GM23338 (cell line): ENCODE data around the gene CYP51A1. TPM values are rescaled to one million over a fixed set of nuclear protein-coding genes. Genes with fewer than 3 reads are reported as not detected.

Source experiments
- ATAC-seq: fragments of 200-7000 bp; cut with Tn5 transposase; 3 replicates; pipeline ENCODE4 v1.9.1; 2020
- DNase-seq: peaks from one replicate; pipeline ENCODE4 v3.0.0-alpha.2; 2015; ENCODE audit warnings: low spot score
- H2AFZ ChIP-seq: fragments of 200-600 bp; sonication (generic); 2 replicates; pipeline ENCODE4 v1.8.0; 2016; ENCODE audit warnings: antibody characterized with exemption, mild to moderate bottlenecking, moderate library complexity
- H3F3A ChIP-seq: fragments of 200-600 bp; sonication (generic); replicated peaks from 2 replicates; pipeline ENCODE4 v1.8.0; 2017; ENCODE audit warnings: antibody characterized with exemption, mixed run types, low read depth
- H3K27ac ChIP-seq: fragments of 200-600 bp; sonication (generic); 2 replicates; pipeline ENCODE4 v1.6.1; 2016; ENCODE audit warnings: low read depth
- H3K27me3 ChIP-seq: fragments of 200-600 bp; sonication (generic); 2 replicates; pipeline ENCODE4 v1.8.0; 2016; ENCODE audit warnings: mild to moderate bottlenecking, mixed run types, moderate library complexity; ENCODE audit not compliant: insufficient read depth
- H3K36me3 ChIP-seq: fragments of 200-600 bp; sonication (generic); 2 replicates; pipeline ENCODE4 v1.8.0; 2016; ENCODE audit warnings: mild to moderate bottlenecking; ENCODE audit not compliant: insufficient read depth
- H3K4me1 ChIP-seq: fragments of 200-600 bp; sonication (generic); 2 replicates; pipeline ENCODE4 v1.8.0; 2016; ENCODE audit warnings: mild to moderate bottlenecking, moderate library complexity; ENCODE audit not compliant: insufficient read depth
- H3K4me2 ChIP-seq: fragments of 200-600 bp; sonication (generic); 2 replicates; pipeline ENCODE4 v1.7.1; 2017; ENCODE audit warnings: mixed run types
- H3K4me3 ChIP-seq: fragments of 200-600 bp; sonication (generic); 2 replicates; pipeline ENCODE4 v1.6.1; 2016; ENCODE audit warnings: mixed run types
- H3K79me2 ChIP-seq: fragments of 200-600 bp; sonication (generic); replicated peaks from 2 replicates; pipeline ENCODE4 v1.8.0; 2017; ENCODE audit warnings: mild to moderate bottlenecking; ENCODE audit not compliant: insufficient read depth
- H3K9me2 ChIP-seq: fragments of 200-600 bp; sonication (generic); 2 replicates; pipeline ENCODE4 v1.8.0; 2017; ENCODE audit not compliant: insufficient read depth
- H4K20me1 ChIP-seq: fragments of 200-600 bp; sonication (generic); replicated peaks from 2 replicates; pipeline ENCODE4 v1.8.0; 2017; ENCODE audit warnings: mild to moderate bottlenecking; ENCODE audit not compliant: insufficient read depth
- H3K27ac Mint-ChIP-seq: 2 replicates; pipeline ENCODE4 v1.8.0; 2020; ENCODE audit warnings: inconsistent platforms, mild to moderate bottlenecking, moderate library complexity, mixed read lengths
- H3K27me3 Mint-ChIP-seq: 3 replicates; pipeline ENCODE4 v1.8.0; 2022; ENCODE audit warnings: low read depth, mild to moderate bottlenecking, moderate library complexity, mixed read lengths, inconsistent platforms; ENCODE audit not compliant: insufficient read depth, poor library complexity
- H3K36me3 Mint-ChIP-seq: 3 replicates; pipeline ENCODE4 v1.8.0; 2021; ENCODE audit warnings: low read depth, mild to moderate bottlenecking, inconsistent platforms, moderate library complexity, mixed read lengths
- H3K4me1 Mint-ChIP-seq: 3 replicates; pipeline ENCODE4 v1.8.0; 2020; ENCODE audit warnings: mild to moderate bottlenecking, inconsistent platforms, mixed read lengths
- H3K4me3 Mint-ChIP-seq: 3 replicates; pipeline ENCODE4 v1.8.0; 2021; ENCODE audit warnings: moderate library complexity, mild to moderate bottlenecking, inconsistent platforms, mixed read lengths
- H3K9me3 Mint-ChIP-seq: 3 replicates; pipeline ENCODE4 v1.8.0; 2020; ENCODE audit warnings: moderate library complexity, mild to moderate bottlenecking, inconsistent platforms, mixed read lengths
- CREB1 ChIP-seq: fragments of 250-450 bp; sonication (Bioruptor Pico); IDR thresholded peaks from 2 replicates; pipeline ENCODE4 v1.5.0; 2020; ENCODE audit warnings: low read depth, mild to moderate bottlenecking, moderate library complexity
- EZH2 ChIP-seq: fragments of 200-600 bp; sonication (generic); IDR thresholded peaks from one replicate; pipeline ENCODE4 v1.8.0; 2017; ENCODE audit warnings: antibody characterized with exemption, mild to moderate bottlenecking, low read depth; ENCODE audit not compliant: unreplicated experiment
- JUNB ChIP-seq: IDR thresholded peaks from one replicate; pipeline ENCODE4 v1.6.1; 2016; ENCODE audit warnings: antibody characterized with exemption; ENCODE audit not compliant: unreplicated experiment
- NANOG ChIP-seq: IDR thresholded peaks from 2 replicates; pipeline ENCODE4 v1.6.1; 2016; ENCODE audit warnings: antibody characterized with exemption, borderline replicate concordance
- POLR2AphosphoS5 ChIP-seq: IDR thresholded peaks from 2 replicates; pipeline ENCODE4 v1.6.1; 2016; ENCODE audit warnings: antibody characterized with exemption, low read depth
- REST ChIP-seq: IDR thresholded peaks from one replicate; pipeline ENCODE4 v1.6.1; 2018; ENCODE audit warnings: antibody characterized with exemption; ENCODE audit not compliant: unreplicated experiment
- STAT1 ChIP-seq: IDR thresholded peaks from one replicate; pipeline ENCODE4 v1.6.1; 2016; ENCODE audit warnings: antibody characterized with exemption; ENCODE audit not compliant: unreplicated experiment
- ZNF114 ChIP-seq: fragments of 250-450 bp; sonication (Bioruptor Pico); IDR thresholded peaks from 2 replicates; pipeline ENCODE4 v1.5.0; 2020; ENCODE audit warnings: mild to moderate bottlenecking, moderate library complexity
- ZNF331 ChIP-seq: fragments of 250-450 bp; sonication (Bioruptor Pico); IDR thresholded peaks from 2 replicates; pipeline ENCODE4 v1.5.0; 2020; ENCODE audit warnings: low read depth, mild to moderate bottlenecking, moderate library complexity
- polyA plus RNA-seq: library from polyadenylated mRNA; unstranded; fragments of >200 nt; fragmentation: Nextera tagmentation; extraction: Ambion mirVana; gene quantifications from 2 replicates; pipeline ENCODE4 v1.2.1, GENCODE V29; 2016
- total RNA-seq: library from RNA; depleted of rRNA; stranded (reverse); fragments of >200 nt; shearing (Covaris generic); gene quantifications from 2 replicates; pipeline ENCODE4 v1.2.3, GENCODE V29; 2014
- TF ChIP-seq, protein P1 (sequence below), 2 experiments: fragments of 200-600 bp in 1 of 2; sonication (generic) in 1 of 2; conservative IDR thresholded peaks; 2 replicates each; pipeline versions ENCODE4 v1.5.1 to v1.6.1; 2016 to 2017; ENCODE audit warnings: antibody characterized with exemption in 2 of 2, low read depth in 2 of 2, mild to moderate bottlenecking in 2 of 2, moderate library complexity in 1 of 2
- TF ChIP-seq, protein P2 (sequence below): fragments of 250-450 bp; sonication (Bioruptor Pico); IDR thresholded peaks from 2 replicates; pipeline ENCODE4 v1.5.0; 2020; ENCODE audit warnings: mild to moderate bottlenecking, moderate library complexity

The CYP51A1 gene
- total and polyA plus RNA-seq, 2 experiments from 2014 or later: 65.6 to 163 TPM

DNA sequence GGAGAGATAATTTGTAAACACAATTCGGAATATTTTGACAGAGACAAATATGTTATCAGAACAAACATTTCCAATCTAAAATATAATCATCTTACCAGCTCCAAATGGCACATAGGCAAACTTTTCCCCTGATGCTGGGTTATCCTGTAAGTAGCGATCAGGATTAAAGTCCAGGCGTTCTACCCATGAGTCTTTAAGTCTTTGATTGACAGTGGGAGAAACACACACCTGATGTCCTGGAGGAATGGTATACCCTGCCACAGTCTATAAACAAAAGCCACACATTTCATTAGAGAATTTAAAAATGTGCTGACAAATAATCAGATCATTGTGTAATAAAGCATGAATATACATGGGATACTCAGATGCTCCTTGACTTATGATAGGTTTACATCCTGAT is 17.3 kb downstream of the CYP51A1 start:
- Mint-ChIP-seq H3K36me3 (peaks cover 47% of the 10 kb centered on the region), H3K9me3 (no peaks in the 10 kb centered on the region), H3K27ac (no peak overlapping the region), H3K4me3 (no peak overlapping the region), H3K27me3 (no peaks in the 10 kb centered on the region), H3K4me1 (no peaks in the 10 kb centered on the region)
- Histone ChIP-seq H3K4me3 (no peak overlapping the region), H3K4me1 (no peaks in the 10 kb centered on the region), H3F3A (no peaks in the 10 kb centered on the region), H3K36me3 (peaks cover 43% of the 10 kb centered on the region; the same call in 1 of the 2 replicates), H3K27me3 (no peaks in the 10 kb centered on the region), H2AFZ (no peak overlapping the region), H4K20me1 (peaks cover 24% of the 10 kb centered on the region), H3K79me2 (peaks cover 55% of the 10 kb centered on the region), H3K27ac (no peak overlapping the region), H3K4me2 (no peak overlapping the region), H3K9me2 (no peaks in the 10 kb centered on the region)
- ATAC-seq (no peak), DNase-seq (no peak)
- TF ChIP-seq CREB1 (CRISPR knock-in tag): no peak
- TF ChIP-seq NANOG: no peak
- TF ChIP-seq, protein P1, sequence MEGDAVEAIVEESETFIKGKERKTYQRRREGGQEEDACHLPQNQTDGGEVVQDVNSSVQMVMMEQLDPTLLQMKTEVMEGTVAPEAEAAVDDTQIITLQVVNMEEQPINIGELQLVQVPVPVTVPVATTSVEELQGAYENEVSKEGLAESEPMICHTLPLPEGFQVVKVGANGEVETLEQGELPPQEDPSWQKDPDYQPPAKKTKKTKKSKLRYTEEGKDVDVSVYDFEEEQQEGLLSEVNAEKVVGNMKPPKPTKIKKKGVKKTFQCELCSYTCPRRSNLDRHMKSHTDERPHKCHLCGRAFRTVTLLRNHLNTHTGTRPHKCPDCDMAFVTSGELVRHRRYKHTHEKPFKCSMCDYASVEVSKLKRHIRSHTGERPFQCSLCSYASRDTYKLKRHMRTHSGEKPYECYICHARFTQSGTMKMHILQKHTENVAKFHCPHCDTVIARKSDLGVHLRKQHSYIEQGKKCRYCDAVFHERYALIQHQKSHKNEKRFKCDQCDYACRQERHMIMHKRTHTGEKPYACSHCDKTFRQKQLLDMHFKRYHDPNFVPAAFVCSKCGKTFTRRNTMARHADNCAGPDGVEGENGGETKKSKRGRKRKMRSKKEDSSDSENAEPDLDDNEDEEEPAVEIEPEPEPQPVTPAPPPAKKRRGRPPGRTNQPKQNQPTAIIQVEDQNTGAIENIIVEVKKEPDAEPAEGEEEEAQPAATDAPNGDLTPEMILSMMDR (conservative IDR thresholded peaks at IDR 0.05; ENCODE audit: low read depth in 2 of 2): no peak
- TF ChIP-seq ZNF331: no peak
- no peak for TF ChIP-seq ZNF114 (CRISPR knock-in tag)
- no peak for TF ChIP-seq EZH2

DNA sequence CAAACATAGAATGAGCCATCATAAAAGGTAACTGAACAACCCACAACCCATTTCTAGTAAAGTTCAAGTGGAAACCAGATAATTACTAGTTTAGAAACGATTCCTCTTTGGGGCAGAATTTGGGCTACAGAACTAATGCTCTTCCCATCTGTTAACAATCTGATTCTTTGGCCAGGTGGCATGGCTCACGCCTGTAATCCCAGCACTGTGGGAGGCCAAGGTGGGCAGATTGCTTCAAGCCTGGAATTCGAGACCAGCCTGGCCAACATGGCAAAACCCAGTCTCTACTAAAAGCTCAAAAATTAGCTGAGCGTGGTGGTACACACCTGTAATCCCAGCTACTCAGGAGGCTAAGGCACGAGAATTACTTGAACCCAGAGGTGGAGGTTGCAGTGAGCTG is 18.5 kb downstream of the CYP51A1 start:
- Histone ChIP-seq H4K20me1 (peaks cover 20% of the 10 kb centered on the region), H3K4me2 (no peak overlapping the region), H3K36me3 (peaks cover 37% of the 10 kb centered on the region; the same call in 1 of the 2 replicates), H2AFZ (no peak overlapping the region), H3K4me1 (no peaks in the 10 kb centered on the region), H3K27ac (no peak overlapping the region), H3K4me3 (no peak overlapping the region), H3K9me2 (no peaks in the 10 kb centered on the region), H3K79me2 (peaks cover 43% of the 10 kb centered on the region), H3F3A (no peaks in the 10 kb centered on the region), H3K27me3 (no peaks in the 10 kb centered on the region)
- Mint-ChIP-seq H3K36me3 (peaks cover 37% of the 10 kb centered on the region), H3K4me1 (no peaks in the 10 kb centered on the region), H3K27me3 (no peaks in the 10 kb centered on the region), H3K4me3 (no peak overlapping the region), H3K9me3 (no peaks in the 10 kb centered on the region), H3K27ac (no peak overlapping the region)
- ATAC-seq: no peak
- no peak for DNase-seq
- TF ChIP-seq REST (no peak), EZH2 (no peak), CREB1 (CRISPR knock-in tag) (no peak), ZNF114 (CRISPR knock-in tag) (no peak), NANOG (no peak), JUNB (no peak), STAT1 (no peak), ZNF331 (no peak), POLR2AphosphoS5 (no peak)
- TF ChIP-seq, protein P2, sequence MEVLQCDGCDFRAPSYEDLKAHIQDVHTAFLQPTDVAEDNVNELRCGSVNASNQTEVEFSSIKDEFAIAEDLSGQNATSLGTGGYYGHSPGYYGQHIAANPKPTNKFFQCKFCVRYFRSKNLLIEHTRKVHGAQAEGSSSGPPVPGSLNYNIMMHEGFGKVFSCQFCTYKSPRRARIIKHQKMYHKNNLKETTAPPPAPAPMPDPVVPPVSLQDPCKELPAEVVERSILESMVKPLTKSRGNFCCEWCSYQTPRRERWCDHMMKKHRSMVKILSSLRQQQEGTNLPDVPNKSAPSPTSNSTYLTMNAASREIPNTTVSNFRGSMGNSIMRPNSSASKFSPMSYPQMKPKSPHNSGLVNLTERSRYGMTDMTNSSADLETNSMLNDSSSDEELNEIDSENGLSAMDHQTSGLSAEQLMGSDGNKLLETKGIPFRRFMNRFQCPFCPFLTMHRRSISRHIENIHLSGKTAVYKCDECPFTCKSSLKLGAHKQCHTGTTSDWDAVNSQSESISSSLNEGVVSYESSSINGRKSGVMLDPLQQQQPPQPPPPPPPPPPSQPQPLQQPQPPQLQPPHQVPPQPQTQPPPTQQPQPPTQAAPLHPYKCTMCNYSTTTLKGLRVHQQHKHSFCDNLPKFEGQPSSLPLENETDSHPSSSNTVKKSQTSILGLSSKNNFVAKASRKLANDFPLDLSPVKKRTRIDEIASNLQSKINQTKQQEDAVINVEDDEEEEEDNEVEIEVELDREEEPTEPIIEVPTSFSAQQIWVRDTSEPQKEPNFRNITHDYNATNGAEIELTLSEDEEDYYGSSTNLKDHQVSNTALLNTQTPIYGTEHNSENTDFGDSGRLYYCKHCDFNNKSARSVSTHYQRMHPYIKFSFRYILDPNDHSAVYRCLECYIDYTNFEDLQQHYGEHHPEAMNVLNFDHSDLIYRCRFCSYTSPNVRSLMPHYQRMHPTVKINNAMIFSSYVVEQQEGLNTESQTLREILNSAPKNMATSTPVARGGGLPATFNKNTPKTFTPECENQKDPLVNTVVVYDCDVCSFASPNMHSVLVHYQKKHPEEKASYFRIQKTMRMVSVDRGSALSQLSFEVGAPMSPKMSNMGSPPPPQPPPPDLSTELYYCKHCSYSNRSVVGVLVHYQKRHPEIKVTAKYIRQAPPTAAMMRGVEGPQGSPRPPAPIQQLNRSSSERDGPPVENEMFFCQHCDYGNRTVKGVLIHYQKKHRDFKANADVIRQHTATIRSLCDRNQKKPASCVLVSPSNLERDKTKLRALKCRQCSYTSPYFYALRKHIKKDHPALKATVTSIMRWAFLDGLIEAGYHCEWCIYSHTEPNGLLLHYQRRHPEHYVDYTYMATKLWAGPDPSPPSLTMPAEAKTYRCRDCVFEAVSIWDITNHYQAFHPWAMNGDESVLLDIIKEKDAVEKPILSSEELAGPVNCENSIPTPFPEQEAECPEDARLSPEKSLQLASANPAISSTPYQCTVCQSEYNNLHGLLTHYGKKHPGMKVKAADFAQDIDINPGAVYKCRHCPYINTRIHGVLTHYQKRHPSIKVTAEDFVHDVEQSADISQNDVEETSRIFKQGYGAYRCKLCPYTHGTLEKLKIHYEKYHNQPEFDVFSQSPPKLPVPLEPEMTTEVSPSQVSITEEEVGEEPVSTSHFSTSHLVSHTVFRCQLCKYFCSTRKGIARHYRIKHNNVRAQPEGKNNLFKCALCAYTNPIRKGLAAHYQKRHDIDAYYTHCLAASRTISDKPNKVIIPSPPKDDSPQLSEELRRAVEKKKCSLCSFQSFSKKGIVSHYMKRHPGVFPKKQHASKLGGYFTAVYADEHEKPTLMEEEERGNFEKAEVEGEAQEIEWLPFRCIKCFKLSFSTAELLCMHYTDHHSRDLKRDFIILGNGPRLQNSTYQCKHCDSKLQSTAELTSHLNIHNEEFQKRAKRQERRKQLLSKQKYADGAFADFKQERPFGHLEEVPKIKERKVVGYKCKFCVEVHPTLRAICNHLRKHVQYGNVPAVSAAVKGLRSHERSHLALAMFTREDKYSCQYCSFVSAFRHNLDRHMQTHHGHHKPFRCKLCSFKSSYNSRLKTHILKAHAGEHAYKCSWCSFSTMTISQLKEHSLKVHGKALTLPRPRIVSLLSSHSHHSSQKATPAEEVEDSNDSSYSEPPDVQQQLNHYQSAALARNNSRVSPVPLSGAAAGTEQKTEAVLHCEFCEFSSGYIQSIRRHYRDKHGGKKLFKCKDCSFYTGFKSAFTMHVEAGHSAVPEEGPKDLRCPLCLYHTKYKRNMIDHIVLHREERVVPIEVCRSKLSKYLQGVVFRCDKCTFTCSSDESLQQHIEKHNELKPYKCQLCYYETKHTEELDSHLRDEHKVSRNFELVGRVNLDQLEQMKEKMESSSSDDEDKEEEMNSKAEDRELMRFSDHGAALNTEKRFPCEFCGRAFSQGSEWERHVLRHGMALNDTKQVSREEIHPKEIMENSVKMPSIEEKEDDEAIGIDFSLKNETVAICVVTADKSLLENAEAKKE (CRISPR knock-in tag): no peak
